HG02973 (cell line): ENCODE measurements around the gene MAP7.

Source experiments
- ATAC-seq: cut with Tn5 transposase; IDR thresholded peaks from one replicate; pipeline ENCODE4 v1.9.1; 2021; ENCODE audit warnings: moderate library complexity; ENCODE audit not compliant: unreplicated experiment

MAP7 gene

DNA sequence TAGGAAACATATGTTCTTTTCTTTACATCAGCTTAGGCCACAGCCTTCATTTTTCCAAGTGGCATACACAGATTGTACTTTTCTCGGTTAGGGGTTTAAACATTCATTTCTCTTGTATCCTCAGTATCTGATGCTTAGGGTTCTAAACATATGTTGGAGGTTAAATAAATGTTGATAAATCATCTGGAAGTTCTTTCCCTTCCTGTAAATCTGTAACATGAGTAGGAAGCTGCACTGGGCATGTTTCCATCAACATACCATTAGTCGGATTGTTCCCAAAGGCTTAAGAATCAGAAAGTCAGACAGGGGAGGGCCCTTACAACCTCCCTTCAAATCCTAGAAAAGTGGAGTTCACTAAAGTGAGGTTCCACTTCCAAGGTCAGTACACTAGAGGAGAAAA lies 205.8 kb downstream of the MAP7 start:
- no peak for ATAC-seq

- ATAC-seq = no peak
Measured at GRCh38 chr6:136343700-136344099, 206.5 kb downstream of the MAP7 start.

DNA sequence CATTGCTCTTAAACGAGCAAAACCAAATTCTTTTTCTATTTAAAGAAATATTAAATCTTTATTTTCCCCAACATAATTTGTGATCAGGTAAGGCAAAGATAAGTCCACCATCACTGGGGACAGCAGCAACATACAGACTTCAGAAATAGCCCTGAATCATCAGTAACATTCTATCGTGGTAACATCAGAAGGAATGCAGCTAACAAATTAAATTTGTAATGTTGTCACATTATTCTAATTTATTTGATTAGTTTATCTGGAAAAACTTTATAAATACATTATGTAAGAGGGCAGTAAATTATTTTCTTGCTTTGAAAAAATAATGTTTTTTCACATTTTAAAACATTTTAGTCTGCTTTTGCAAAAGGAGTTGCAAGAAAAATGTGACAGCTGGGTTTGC lies 206.9 kb downstream of the MAP7 start:
- ATAC-seq = no peak

- ATAC-seq = no peak
Measured at GRCh38 chr6:136341967-136342366, 208.3 kb downstream of the MAP7 start.

DNA sequence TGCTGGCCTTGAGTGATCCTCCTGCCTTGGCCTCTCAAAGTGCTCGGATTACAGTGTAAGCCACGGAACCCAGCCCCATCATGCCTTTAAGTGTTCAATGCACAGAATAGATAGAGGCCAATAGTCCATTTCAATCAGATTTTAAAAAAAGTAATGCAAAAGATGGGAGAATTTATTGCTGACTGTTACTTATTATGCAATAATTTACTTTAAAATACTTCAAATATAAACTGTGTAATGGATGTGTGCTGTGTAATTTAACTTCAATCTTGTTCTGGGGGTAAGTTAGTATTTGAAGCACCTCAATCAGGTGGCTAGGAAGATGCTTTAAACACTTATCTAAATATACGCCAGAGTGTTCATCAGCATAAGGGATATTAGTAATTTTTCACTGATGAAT lies 208.9 kb downstream of the MAP7 start:
- ATAC-seq = no peak

- ATAC-seq = no peak
Measured at GRCh38 chr6:136338486-136338885, 211.7 kb downstream of the MAP7 start.

- ATAC-seq = no peak
Measured at GRCh38 chr6:136337606-136338005, 212.6 kb downstream of the MAP7 start.

GRCh38 chr6:136337121-136337520 lies 213.1 kb downstream of the MAP7 start:
- no peak for ATAC-seq

DNA sequence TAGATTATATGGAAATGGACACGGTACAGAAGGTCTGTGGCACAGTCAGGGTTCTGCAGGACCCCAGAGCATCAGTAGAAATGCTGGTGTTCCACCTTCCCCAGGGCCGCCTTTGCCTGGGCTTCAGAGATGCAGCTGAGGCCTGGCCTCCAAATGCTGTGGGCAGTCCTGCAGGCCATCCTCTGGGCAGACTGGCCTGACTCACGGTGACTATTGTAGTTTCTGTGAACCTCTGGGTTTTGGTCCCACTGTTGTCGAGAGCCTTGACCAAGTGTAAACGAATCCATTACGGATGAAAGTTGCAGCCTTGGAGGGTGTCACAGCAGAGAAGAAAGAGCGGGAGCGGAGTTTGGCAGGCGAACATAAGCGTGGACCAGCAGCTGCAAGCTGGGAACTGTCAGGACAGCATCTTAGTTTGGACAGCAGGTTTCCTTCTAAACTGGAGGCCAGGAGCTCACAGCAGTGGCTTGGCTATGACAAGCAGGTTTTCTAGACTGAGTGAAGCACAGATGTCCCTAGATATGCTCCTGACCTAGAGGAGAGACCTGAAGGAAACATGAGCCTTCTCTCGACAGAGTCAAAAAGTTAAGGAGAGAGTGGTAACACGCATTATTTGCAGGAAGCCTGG lies 214.4 kb downstream of the MAP7 start:
- no peak for ATAC-seq

DNA sequence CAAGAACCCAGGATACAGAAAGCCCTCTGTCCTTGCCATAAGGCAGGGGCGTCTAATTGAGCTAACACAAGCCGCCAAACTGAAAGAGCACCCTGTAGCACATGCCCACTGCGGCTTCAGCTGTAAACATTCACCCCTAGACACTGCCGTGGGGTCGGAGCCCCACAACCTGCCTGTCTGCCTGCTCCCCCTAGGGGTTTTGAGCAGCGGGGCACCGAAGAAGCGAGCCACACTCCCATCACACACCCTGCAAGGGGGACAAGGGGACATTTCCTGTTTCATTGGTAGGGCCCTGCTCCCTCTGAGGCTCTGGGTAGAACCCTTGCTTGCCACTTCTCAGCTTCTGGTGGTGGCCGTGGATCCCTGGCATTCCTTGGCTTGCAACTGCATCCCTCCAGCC lies 215.4 kb downstream of the MAP7 start:
- ATAC-seq = no peak

DNA sequence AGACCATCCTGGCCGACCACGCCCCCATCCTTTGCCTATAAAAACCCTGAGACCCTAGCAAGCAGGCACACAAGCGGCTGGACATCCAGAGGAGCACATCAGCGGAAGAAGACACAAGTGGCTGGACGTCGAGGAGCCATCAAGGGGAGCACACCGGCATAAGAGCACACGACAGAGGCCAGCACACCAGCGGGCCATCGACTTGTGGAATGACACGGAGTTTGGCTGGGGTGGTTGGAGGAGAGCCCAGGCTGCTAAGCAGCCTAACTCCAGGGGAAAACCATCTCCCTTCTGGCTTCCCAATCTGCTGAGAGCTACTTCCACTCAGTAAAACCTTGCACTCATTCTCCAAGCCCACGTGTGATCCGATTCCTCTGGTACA lies 215.8 kb downstream of the MAP7 start:
- no peak for ATAC-seq

GRCh38 chr6:136333824-136334464 lies 216.3 kb downstream of the MAP7 start:
- ATAC-seq = no peak

DNA sequence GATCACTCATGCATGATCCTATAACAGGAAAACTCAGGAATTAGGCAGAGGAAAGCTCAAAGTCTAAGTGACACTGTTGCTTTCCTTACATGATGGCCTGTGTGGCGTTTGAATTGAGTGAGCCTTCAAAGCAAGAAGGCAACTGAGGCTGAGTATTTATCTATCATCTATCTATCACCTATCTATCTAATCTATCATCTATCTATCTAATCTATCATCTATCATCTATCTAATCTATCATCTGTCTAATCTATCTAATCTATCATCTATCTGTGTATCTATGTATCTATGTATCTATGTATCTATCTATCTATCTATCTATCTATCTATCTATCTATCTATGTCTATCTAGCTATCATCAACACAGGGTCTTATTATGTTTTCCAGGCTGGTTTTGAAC lies 218.8 kb downstream of the MAP7 start:
- no peak for ATAC-seq

- ATAC-seq = no peak
Measured at GRCh38 chr6:136330634-136331033, 219.6 kb downstream of the MAP7 start.

DNA sequence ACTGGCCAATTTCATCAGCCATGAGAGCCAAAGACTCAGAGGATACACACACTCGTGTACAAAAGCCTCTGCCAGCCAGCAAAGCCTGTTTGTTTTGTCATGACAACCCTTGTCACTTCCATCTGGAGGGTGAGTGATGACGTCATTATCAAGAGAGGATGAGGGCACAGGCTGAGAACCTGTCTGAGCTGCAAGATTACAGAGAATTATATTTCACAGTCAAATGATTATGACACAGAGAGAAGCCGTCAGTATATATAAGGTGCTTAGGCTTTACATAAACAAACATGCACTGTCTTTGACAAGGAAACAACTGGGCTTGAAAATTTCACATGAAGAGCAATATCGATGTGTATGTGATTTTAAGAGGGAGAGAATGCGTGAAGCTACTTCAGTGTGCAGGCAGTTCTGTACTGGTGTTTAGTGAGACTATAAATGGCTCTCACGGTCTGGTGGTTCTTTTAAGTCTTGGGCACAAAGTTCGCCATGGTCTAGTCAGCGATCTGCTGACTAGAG lies 224.1 kb downstream of the MAP7 start:
- no peak for ATAC-seq

GRCh38 chr6:136324686-136325380 lies 225.4 kb downstream of the MAP7 start:
- ATAC-seq = no peak

DNA sequence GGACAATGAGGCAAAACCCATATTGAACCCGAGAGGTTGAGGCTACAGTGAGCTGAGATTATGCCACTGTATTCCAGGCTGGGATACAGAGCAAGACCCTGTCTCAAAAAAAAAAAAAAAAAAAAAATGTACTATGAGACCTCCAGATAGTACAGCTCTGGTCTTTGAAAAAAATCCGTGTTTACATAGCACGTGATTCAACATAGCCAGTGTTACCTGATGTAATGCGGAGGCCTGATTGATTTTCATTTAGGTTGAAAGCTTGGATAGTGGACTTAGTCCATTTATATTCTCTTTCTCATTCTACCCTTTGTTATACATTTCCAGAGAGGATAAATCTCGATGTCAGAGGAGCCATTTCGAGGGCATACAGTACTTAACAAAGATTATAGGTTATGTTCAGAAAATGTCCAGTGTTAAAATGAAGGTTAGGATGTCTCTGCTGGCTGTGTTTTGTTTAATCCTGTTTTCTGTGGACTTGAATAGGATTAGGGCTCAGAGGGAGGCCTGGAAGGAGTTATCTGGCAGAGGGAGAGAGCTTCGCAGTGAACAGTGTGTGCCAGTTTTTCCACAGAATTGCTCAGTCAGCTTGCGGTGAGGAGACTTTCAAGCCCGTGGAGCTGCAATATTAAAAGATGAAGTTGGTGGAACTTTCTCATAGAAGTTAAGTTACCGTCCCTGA lies 226.7 kb downstream of the MAP7 start:
- ATAC-seq = no peak

GRCh38 chr6:136319732-136320131 lies 230.5 kb downstream of the MAP7 start:
- ATAC-seq = no peak

DNA sequence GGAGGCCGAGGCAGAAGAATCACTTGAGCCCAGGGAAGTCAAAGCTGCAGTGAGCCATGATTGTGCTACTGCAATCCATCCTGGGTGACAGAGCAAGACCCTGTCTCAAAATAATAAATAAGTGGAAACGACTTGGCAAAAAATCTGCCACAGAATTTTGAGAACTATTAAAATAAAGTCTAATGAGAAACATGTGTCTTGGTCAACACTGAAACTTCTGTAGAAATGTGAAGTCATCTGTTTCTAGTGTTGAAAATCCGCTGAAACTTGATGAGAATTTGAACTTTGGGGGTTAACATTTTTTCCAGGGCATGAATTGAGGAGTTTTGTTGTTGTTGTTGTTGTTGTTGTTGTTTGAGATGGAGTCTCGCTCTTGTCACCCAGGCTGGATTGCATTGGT lies 231.5 kb downstream of the MAP7 start:
- ATAC-seq = no peak

DNA sequence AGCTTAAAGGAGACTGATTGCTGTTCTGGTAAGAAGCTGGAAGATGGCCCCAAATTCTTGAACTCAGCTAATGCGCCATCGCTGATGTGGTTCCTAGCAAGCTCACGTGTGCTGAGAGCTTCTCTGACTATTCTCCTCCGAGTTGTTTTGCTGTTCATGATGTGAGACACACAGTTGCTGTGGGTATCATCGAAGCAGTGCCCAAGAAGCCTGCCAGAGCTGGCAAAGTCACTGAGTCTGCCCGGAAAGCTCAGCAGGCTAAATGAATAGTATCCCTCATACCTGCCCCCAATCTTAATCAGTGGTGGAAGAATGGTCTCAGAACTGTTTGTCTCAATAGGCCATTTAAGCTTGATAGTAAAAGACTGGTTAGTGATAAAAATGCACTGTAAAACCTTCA lies 232.3 kb downstream of the MAP7 start:
- no peak for ATAC-seq

DNA sequence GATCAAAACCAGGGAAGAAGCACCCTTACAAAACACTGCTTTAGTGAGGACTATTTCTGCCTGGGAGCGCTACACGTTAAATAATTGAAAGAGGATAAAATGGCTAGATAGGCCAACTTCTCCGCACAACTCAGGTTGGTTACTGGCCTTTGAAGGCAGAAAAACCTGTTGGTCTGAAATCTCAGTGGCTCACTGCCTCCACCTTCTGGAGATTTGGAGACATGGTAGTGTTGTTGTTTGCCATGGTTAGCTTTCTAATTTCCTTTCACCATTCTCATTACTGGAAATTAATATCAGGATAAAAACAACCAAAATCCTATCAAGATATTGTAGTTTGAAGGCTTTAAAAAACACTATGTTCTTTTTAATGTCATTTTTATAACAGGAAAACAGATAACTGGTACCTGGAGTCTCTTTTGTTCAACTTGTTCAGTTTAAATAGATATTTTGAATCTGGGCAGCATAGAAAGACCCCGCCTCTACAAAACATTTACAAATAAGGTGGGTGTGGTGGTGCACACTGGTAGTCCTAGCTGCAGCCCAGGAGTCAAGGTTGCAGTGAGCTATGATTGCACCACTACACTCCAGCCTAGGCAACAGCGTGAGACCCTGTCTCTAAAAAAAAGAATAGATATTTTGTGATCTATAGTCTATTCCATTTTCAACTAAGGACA lies 233.1 kb downstream of the MAP7 start:
- peak; percentile 66 for ATAC-seq
